ENCODE measurements around the gene ACOT11.

ACOT11 gene

DNA sequence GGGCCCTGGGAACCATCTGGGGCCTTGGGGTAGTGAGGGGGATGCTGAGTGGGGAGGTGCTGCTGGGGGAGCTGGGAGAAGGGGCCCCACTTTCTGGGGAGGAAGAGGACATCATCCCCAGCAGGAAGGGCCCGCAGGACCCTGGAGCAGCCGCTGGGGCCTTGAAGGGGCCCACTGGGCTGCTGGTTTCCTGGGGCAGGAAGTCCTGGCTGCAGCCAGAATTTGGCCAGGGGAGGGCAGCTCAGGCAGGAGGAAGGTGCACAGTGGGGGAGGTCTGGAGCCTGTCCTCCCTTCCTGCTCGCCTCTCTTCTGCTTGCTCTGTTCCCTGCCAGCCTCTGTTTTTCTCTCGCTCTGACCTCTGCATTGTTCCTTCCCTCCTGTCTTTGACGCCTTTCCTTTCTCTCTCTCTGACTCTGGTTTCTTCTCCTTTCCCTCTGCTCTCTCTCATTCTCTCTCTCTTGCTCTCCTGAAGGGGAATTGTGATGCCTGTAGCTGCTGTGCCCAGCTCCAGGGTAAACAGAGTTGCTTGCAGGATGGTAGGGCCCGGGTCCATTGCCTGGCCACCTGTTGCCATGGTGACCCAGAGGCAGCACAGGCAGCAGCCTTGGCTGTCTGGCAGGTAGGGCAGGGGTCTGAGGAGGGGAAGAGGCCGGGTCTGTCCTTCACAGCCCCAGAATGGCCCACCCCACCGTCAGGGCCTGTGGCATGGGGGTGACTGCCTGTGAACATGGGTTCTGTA lies 23.9 kb downstream of the ACOT11 start:
- H3K79me2 ChIP-seq (ENCODE audit: insufficient read depth, low read length), result no peaks in the 10 kb centered on the region
- DNase-seq (no peak), ATAC-seq (ENCODE audit: insufficient read depth, low read depth) (no peak)
- no peak overlapping the region for H3K27ac ChIP-seq (ENCODE audit: low read length)
- H3K27me3 ChIP-seq (ENCODE audit: insufficient read depth, low read length, poor library complexity), result no peaks in the 10 kb centered on the region
- no peaks in the 10 kb centered on the region for H3K4me1 ChIP-seq (ENCODE audit: insufficient read depth, low read length)
- H3K9ac ChIP-seq (ENCODE audit: low read depth, low read length), result no peak overlapping the region
- H2AFZ ChIP-seq (ENCODE audit: low read depth, low read length), result no peak overlapping the region
- no peaks in the 10 kb centered on the region for H3K9me3 ChIP-seq (ENCODE audit: insufficient read depth, low read length, severe bottlenecking)
- TF ChIP-seq, protein P1, sequence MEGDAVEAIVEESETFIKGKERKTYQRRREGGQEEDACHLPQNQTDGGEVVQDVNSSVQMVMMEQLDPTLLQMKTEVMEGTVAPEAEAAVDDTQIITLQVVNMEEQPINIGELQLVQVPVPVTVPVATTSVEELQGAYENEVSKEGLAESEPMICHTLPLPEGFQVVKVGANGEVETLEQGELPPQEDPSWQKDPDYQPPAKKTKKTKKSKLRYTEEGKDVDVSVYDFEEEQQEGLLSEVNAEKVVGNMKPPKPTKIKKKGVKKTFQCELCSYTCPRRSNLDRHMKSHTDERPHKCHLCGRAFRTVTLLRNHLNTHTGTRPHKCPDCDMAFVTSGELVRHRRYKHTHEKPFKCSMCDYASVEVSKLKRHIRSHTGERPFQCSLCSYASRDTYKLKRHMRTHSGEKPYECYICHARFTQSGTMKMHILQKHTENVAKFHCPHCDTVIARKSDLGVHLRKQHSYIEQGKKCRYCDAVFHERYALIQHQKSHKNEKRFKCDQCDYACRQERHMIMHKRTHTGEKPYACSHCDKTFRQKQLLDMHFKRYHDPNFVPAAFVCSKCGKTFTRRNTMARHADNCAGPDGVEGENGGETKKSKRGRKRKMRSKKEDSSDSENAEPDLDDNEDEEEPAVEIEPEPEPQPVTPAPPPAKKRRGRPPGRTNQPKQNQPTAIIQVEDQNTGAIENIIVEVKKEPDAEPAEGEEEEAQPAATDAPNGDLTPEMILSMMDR (IDR thresholded peaks at IDR 0.05; ENCODE audit: borderline replicate concordance, extremely low read depth, low read length, poor library complexity, severe bottlenecking), result no peak
- no peak overlapping the region for H3K4me3 ChIP-seq (ENCODE audit: low read depth in 1 of 2, low read length in 2 of 2)
- no peaks in the 10 kb centered on the region for H4K20me1 ChIP-seq (ENCODE audit: insufficient read depth, low read length)
- no peaks in the 10 kb centered on the region for H3K36me3 ChIP-seq (ENCODE audit: insufficient read depth, low read length)
- no peak overlapping the region for H3K4me2 ChIP-seq (ENCODE audit: insufficient read depth, low read length)

DNA sequence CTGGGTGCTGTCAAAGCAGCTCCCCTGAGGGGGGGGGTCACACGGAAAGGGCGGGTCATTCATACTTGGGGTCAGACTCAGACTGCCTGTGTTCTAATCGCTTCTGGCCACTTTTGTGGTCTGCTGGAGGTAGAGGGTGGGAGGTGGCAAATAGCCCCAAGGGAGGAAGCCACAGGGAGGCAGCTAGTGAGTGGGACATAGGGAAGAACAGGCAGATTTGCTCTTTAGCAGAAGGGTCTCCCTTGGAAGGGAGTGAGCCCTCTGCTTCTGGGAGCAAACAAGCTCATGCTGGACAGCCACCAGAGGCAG lies 24.5 kb downstream of the ACOT11 start:
- Histone ChIP-seq H3K79me2 (ENCODE audit: insufficient read depth, low read length) (no peaks in the 10 kb centered on the region), H2AFZ (ENCODE audit: low read depth, low read length) (no peak overlapping the region), H3K36me3 (ENCODE audit: insufficient read depth, low read length) (no peaks in the 10 kb centered on the region), H3K9me3 (ENCODE audit: insufficient read depth, low read length, severe bottlenecking) (no peaks in the 10 kb centered on the region), H3K4me1 (ENCODE audit: insufficient read depth, low read length) (no peaks in the 10 kb centered on the region), H3K4me2 (ENCODE audit: insufficient read depth, low read length) (no peak overlapping the region), H3K4me3 (ENCODE audit: low read depth in 1 of 2, low read length in 2 of 2) (no peak overlapping the region), H3K9ac (ENCODE audit: low read depth, low read length) (no peak overlapping the region), H4K20me1 (ENCODE audit: insufficient read depth, low read length) (no peaks in the 10 kb centered on the region), H3K27me3 (ENCODE audit: insufficient read depth, low read length, poor library complexity) (no peaks in the 10 kb centered on the region), H3K27ac (ENCODE audit: low read length) (no peak overlapping the region)
- TF ChIP-seq, protein P1 (IDR thresholded peaks at IDR 0.05; ENCODE audit: borderline replicate concordance, extremely low read depth, low read length, poor library complexity, severe bottlenecking), result no peak
- no peak for DNase-seq
- ATAC-seq (ENCODE audit: insufficient read depth, low read depth), result no peak

GRCh38 chr1:54574158-54574778 lies 26.2 kb downstream of the ACOT11 start:
- H3K27me3 ChIP-seq (ENCODE audit: insufficient read depth, low read length, poor library complexity), result no peaks in the 10 kb centered on the region
- ATAC-seq (ENCODE audit: insufficient read depth, low read depth) (no peak), DNase-seq (no peak)
- H3K4me1 ChIP-seq (ENCODE audit: insufficient read depth, low read length), result no peaks in the 10 kb centered on the region
- H3K79me2 ChIP-seq (ENCODE audit: insufficient read depth, low read length), result no peaks in the 10 kb centered on the region
- H3K27ac ChIP-seq (ENCODE audit: low read length), result no peak overlapping the region
- no peak overlapping the region for H3K4me3 ChIP-seq (ENCODE audit: low read depth in 1 of 2, low read length in 2 of 2)
- H4K20me1 ChIP-seq (ENCODE audit: insufficient read depth, low read length), result no peaks in the 10 kb centered on the region
- no peaks in the 10 kb centered on the region for H3K36me3 ChIP-seq (ENCODE audit: insufficient read depth, low read length)
- no peak overlapping the region for H3K9ac ChIP-seq (ENCODE audit: low read depth, low read length)
- H3K4me2 ChIP-seq (ENCODE audit: insufficient read depth, low read length), result no peak overlapping the region
- no peak overlapping the region for H2AFZ ChIP-seq (ENCODE audit: low read depth, low read length)
- TF ChIP-seq, protein P1 (IDR thresholded peaks at IDR 0.05; ENCODE audit: borderline replicate concordance, extremely low read depth, low read length, poor library complexity, severe bottlenecking), result no peak
- TF ChIP-seq EZH2 (IDR thresholded peaks at IDR 0.05; ENCODE audit: borderline replicate concordance, low read depth, low read length, severe bottlenecking), result no peak
- no peaks in the 10 kb centered on the region for H3K9me3 ChIP-seq (ENCODE audit: insufficient read depth, low read length, severe bottlenecking)
